GM12878 (cell line): Measurements from ENCODE around the gene CA6. TPM values are rescaled to one million over a fixed set of nuclear protein-coding genes. Genes with fewer than 3 reads are reported as not detected.
"Not testable (repeated sequence)": the region's sequence is repeated elsewhere in the genome, so short reads cannot be mapped to it uniquely, and the experiment has no call there.

Experiments
- ATAC-seq: fragments of 200-7000 bp; cut with Tn5 transposase; 3 replicates; pipeline ENCODE4 v1.9.1; 2020; ENCODE audit warnings: mild to moderate bottlenecking, moderate library complexity
- BruUV-seq: library from RNA; stranded (reverse); fragments of 400-500 nt; replicated peaks from 2 replicates; lab custom pipeline; 2021; lab: Mats Ljungman, UMichigan
- CTCF ChIA-PET: fragments of 300-600 bp; sonication (Branson Sonifier 250); formaldehyde crosslinking; extraction: SDS; loops from one replicate; lab custom pipeline; 2021; ENCODE audit warnings: inconsistent platforms; lab: Yijun Ruan, JAX
- POLR2A ChIA-PET: fragments of 350-600 bp; formaldehyde crosslinking; extraction: SDS; loops from one replicate; lab custom pipeline; 2021; ENCODE audit warnings: inconsistent platforms; lab: Charles Lee
- RAD21 ChIA-PET: fragments of 300-600 bp; sonication (Branson Sonifier 250); formaldehyde crosslinking; loops from one replicate; lab custom pipeline; 2023; ENCODE audit warnings: antibody characterized with exemption; ENCODE audit not compliant: unreplicated experiment; lab: Charles Lee
- SMC1A ChIA-PET: fragments of 300-600 bp; sonication (Branson Sonifier 250); formaldehyde crosslinking; loops from one replicate; lab custom pipeline; 2023; ENCODE audit not compliant: unreplicated experiment, uncharacterized antibody; lab: Charles Lee
- DNase-seq: peaks from one replicate; pipeline ENCODE4 v3.0.0-alpha.2; 2011; ENCODE audit warnings: low read depth, low spot score
- FAIRE-seq: peaks from 3 replicates; lab custom pipeline; 2011; peaks lifted over from hg19 to GRCh38; lab: Jason Lieb, UNC
- H2AFZ ChIP-seq: 2 replicates; pipeline ENCODE4 v1.6.0; 2011; ENCODE audit warnings: low read depth, low read length, control low read depth; ENCODE audit not compliant: control insufficient read depth
- H3K27ac ChIP-seq: 2 replicates; pipeline ENCODE4 v1.5.1; 2011; ENCODE audit warnings: control low read depth; ENCODE audit not compliant: control insufficient read depth, insufficient read depth
- H3K27me3 ChIP-seq, 2 experiments: replicated peaks in 1 of 2; 2 replicates each; pipeline versions ENCODE4 v1.6.0 to v1.6.1; 2011; ENCODE audit warnings: low read length in 1 of 2; ENCODE audit not compliant: control insufficient read depth in 2 of 2, insufficient read depth in 2 of 2
- H3K36me3 ChIP-seq, 2 experiments: 2 replicates each; pipeline ENCODE4 v1.5.1; 2011; ENCODE audit warnings: low read length in 1 of 2; ENCODE audit not compliant: control insufficient read depth in 2 of 2, insufficient read depth in 2 of 2
- H3K4me1 ChIP-seq: 2 replicates; pipeline ENCODE4 v1.6.1; 2011; ENCODE audit warnings: mild to moderate bottlenecking, low read length, moderate library complexity, mixed read lengths; ENCODE audit not compliant: control insufficient read depth, insufficient read depth
- H3K4me2 ChIP-seq: 2 replicates; pipeline ENCODE4 v1.6.0; 2011; ENCODE audit warnings: control low read depth; ENCODE audit not compliant: control insufficient read depth, insufficient read depth
- H3K4me3 ChIP-seq: fragments of 200-600 bp; sonication (generic); 2 replicates; pipeline ENCODE4 v1.5.1; 2016
- H3K79me2 ChIP-seq: 2 replicates; pipeline ENCODE4 v1.6.0; 2011; ENCODE audit warnings: low read length; ENCODE audit not compliant: control insufficient read depth, insufficient read depth
- H3K9ac ChIP-seq: 2 replicates; pipeline ENCODE4 v1.8.0; 2011; ENCODE audit warnings: low read length, control low read depth, mixed read lengths; ENCODE audit not compliant: control insufficient read depth, insufficient read depth
- H3K9me3 ChIP-seq: replicated peaks from 3 replicates; pipeline ENCODE4 v1.5.1; 2011; ENCODE audit warnings: mild to moderate bottlenecking, low read length; ENCODE audit not compliant: control insufficient read depth, insufficient read depth
- H4K20me1 ChIP-seq: 2 replicates; pipeline ENCODE4 v1.6.0; 2011; ENCODE audit not compliant: control insufficient read depth, insufficient read depth
- FOS ChIP-seq: IDR thresholded peaks from 3 replicates; pipeline ENCODE4 v1.6.1; 2011; ENCODE audit warnings: borderline replicate concordance; ENCODE audit not compliant: insufficient read length; ENCODE audit errors: extremely low read depth
- MTA2 ChIP-seq: fragments of 450-650 bp; IDR thresholded peaks from 2 replicates; pipeline ENCODE4 v1.6.1; 2016; ENCODE audit warnings: low read depth, mild to moderate bottlenecking, moderate library complexity
- TCF3 ChIP-seq: IDR thresholded peaks from 2 replicates; pipeline ENCODE4 v1.6.1; 2012; ENCODE audit warnings: low read depth, mild to moderate bottlenecking, low read length, borderline replicate concordance; ENCODE audit not compliant: insufficient read depth
- WGBS: methylation state at CpG from one replicate; pipeline ENCODE4 v1.1.6; 2016; ENCODE audit warnings: low lambda C conversion rate; ENCODE audit not compliant: insufficient replicate concordance, insufficient coverage; ENCODE audit errors: missing lambda C conversion rate; 5-methylcytosine and 5-hydroxymethylcytosine counted together
- in situ Hi-C: fragments of 300-500 bp; cut with MboI; formaldehyde crosslinking; loops from 9 replicates; pipeline ENCODE4 v1.14.3; 2018; ENCODE audit warnings: mixed read lengths
- intact Hi-C: fragments of 100-400 bp; cut with micrococcal nuclease; formaldehyde crosslinking; loops from one replicate; pipeline ENCODE4 v1.14.2; 2022; ENCODE audit not compliant: unreplicated experiment
- polyA plus RNA-seq, 11 experiments: library from polyadenylated mRNA; depleted of rRNA in 4 of 11; unstranded in 6 of 11; stranded (reverse) in 5 of 11; fragments of >200 nt; fragmentation: Nextera tagmentation in 4 of 11; fragmentation: Illumina TruSeq in 1 of 11; extraction: Ambion mirVana in 4 of 11; extraction: Trizol in 1 of 11; gene quantifications; 1 replicate in 1 of 11; 2 replicates in 10 of 11; pipeline versions ENCODE4 v1.2.1 to v1.2.3, GENCODE V29; 2011 to 2016; ENCODE audit warnings: inconsistent platforms in 2 of 11, missing spikeins in 2 of 11, low read depth in 1 of 11
- total RNA-seq, 4 experiments: library from RNA; depleted of rRNA in 3 of 4; stranded (reverse); fragments of >200 nt in 3 of 4; fragmentation: Illumina TruSeq in 1 of 4; extraction: Trizol in 1 of 4; gene quantifications; 2 replicates each; pipeline versions ENCODE4 v1.2.1 to v1.2.3, GENCODE V29; 2013 to 2021

Gene CA6
- total and polyA plus RNA-seq, 10 of the 15 experiments (the other 5 are each of a cell fraction or from before 2014, with no cell fraction given): not detected

GRCh38 chr1:8966606-8967005 lies 20.9 kb downstream of the CA6 start:
- SMC1A ChIA-PET: no interaction called here
- H3K9me3 ChIP-seq: no peaks in the 10 kb centered on the region
- H4K20me1 ChIP-seq: no peaks in the 10 kb centered on the region
- H3K9ac ChIP-seq: no peak overlapping the region
- DNase-seq (no peak), FAIRE-seq (no peak)
- H3K27ac ChIP-seq: no peak overlapping the region
- RAD21 ChIA-PET: no interaction called here
- no TSS peak for BruUV-seq
- TF ChIP-seq FOS: no peak
- TF ChIP-seq MTA2: no peak
- no peak for TF ChIP-seq TCF3
- TF ChIP-seq, all 136 proteins: peak for 0
- ATAC-seq: no peak
- intact Hi-C loops: no loop called here
- Histone ChIP-seq H3K4me1 (peaks cover 3% of the 10 kb centered on the region), H3K4me2 (no peak overlapping the region), H3K4me3 (no peak overlapping the region), H3K36me3 (no peaks in the 10 kb centered on the region), H2AFZ (no peak overlapping the region), H3K79me2 (no peaks in the 10 kb centered on the region), H3K27me3 (no peaks in the 10 kb centered on the region; a peak in 1 of 4 replicates)
- POLR2A ChIA-PET: no interaction called here
- CTCF ChIA-PET: interaction anchor here (1.4 kb wide), 1 partner anchor 38 kb away, joined by 4 read pairs; no protein-coding TSS in a partner anchor
- in situ Hi-C loops: no loop called here
- 49% methylated on average over 4 of the region's 4 CpGs for WGBS

DNA sequence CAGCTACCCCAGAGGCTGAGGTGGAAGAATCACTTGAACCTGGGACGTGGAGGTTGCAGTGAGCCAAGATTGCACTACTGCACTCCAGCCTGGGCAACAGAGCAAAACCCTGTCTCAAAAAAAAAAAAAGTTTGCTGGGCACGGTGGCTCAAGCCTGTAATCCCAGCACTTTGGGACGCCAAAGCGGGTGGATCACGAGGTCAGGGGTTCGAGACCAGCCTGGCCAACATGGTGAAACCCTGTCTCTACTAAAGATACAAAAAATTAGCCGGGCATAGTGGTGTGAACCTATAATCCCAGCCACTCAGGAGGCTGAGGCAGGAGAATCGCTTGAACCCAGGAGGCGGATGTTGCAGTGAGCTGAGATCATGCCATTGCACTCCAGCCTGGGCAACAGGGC lies 23.2 kb downstream of the CA6 start:
- BruUV-seq, FAIRE-seq, CTCF ChIA-PET, ATAC-seq, DNase-seq, H3K9me3 ChIP-seq, POLR2A ChIA-PET, H3K79me2 ChIP-seq, SMC1A ChIA-PET, H3K27me3 ChIP-seq, in situ Hi-C loops, H3K27ac ChIP-seq, H3K36me3 ChIP-seq, H2AFZ ChIP-seq, H3K4me1 ChIP-seq, H3K9ac ChIP-seq, H4K20me1 ChIP-seq, H3K4me3 ChIP-seq, RAD21 ChIA-PET, intact Hi-C loops, H3K4me2 ChIP-seq: not testable (repeated sequence)
- whole genome bisulfite sequencing: 32% methylated on average over 9 of the region's 9 CpGs
